Esophagus muscularis mucosa (tissue), 4 donors: ENCODE measurements around the gene SPATA25. TPM values are rescaled to one million over a fixed set of nuclear protein-coding genes. Genes with fewer than 3 reads are reported as not detected.
A peak's percentile ranks its signal among the peaks of the same experiment; 100 is the strongest.

Experiments used
- DNase-seq: peaks from one replicate; pipeline ENCODE4 v3.0.0-alpha.2; 2017; ENCODE audit errors: extremely low spot score
- H3K27ac ChIP-seq, 4 donors: fragments of 200-600 bp; sonication (generic); replicated peaks in 1 of 4; 1 replicate in 3 of 4; 2 replicates in 1 of 4; pipeline ENCODE4 v1.5.1; 2016 to 2019; ENCODE audit warnings: mild to moderate bottlenecking in 1 of 4
- H3K27me3 ChIP-seq, 4 donors: fragments of 200-600 bp; sonication (generic); one replicate each; pipeline versions ENCODE4 v1.5.1 to v1.6.0; 2016 to 2019
- H3K36me3 ChIP-seq, 4 donors: fragments of 200-600 bp; sonication (generic); one replicate each; pipeline ENCODE4 v1.5.1; 2016 to 2019
- H3K4me1 ChIP-seq, 4 donors: fragments of 200-600 bp; sonication (generic); one replicate each; pipeline ENCODE4 v1.5.1; 2016 to 2019
- H3K4me3 ChIP-seq, 4 donors: fragments of 200-600 bp; sonication (generic); 1 replicate in 2 of 4; 2 replicates in 2 of 4; pipeline ENCODE4 v1.5.1; 2016 to 2019; ENCODE audit warnings: mild to moderate bottlenecking in 4 of 4, moderate library complexity in 1 of 4
- H3K9me3 ChIP-seq, 4 donors: fragments of 200-600 bp; sonication (generic); 1 replicate in 3 of 4; 2 replicates in 1 of 4; pipeline ENCODE4 v1.5.1; 2016 to 2019
- CTCF ChIP-seq, 3 experiments: fragments of 200-600 bp in 2 of 3; fragments of 450-650 bp in 1 of 3; sonication (generic) in 2 of 3; IDR thresholded peaks; one replicate each; pipeline ENCODE4 v1.5.1; 2017 to 2019; ENCODE audit warnings: antibody characterized with exemption in 3 of 3, mild to moderate bottlenecking in 2 of 3, moderate library complexity in 1 of 3
- EP300 ChIP-seq: sonication (generic); formaldehyde crosslinking; IDR thresholded peaks from one replicate; pipeline ENCODE4 v1.6.1; 2017; ENCODE audit warnings: antibody characterized with exemption
- POLR2A ChIP-seq: fragments of 450-650 bp; IDR thresholded peaks from one replicate; pipeline ENCODE4 v1.6.1; 2017; ENCODE audit warnings: antibody characterized with exemption, moderate library complexity, mild to moderate bottlenecking, low read depth
- POLR2AphosphoS5 ChIP-seq, 2 donors: sonication (generic); formaldehyde crosslinking; IDR thresholded peaks; one replicate each; pipeline ENCODE4 v1.6.1; 2017; ENCODE audit warnings: antibody characterized with exemption in 2 of 2
- WGBS: methylation state at CpG from one replicate; pipeline ENCODE4 v1.1.5; 2018; 5-methylcytosine and 5-hydroxymethylcytosine counted together
- intact Hi-C: fragments of 100-400 bp; cut with DNase I; formaldehyde crosslinking; loops from one replicate; pipeline ENCODE4 v1.15.1; 2023
- total RNA-seq, 4 donors: library from RNA; depleted of rRNA; stranded (reverse); fragments of >200 nt; gene quantifications; one replicate each; pipeline versions ENCODE4 v1.1.0 to v1.2.1, GENCODE V29; 2016

The SPATA25 gene
- total RNA-seq, 4 donors from 2014 or later, result 1.7 to 4.6 (median 3.0) TPM

GRCh38 chr20:45913116-45913515 is 25.7 kb upstream of the SPATA25 start:
- Histone ChIP-seq H3K4me3 (no peak overlapping the region), H3K27ac (peak overlapping the region in 1 of 4 donors; percentile 77), H3K27me3 (peaks cover 0 to 14% (median 5%) of the 10 kb centered on the region in 4 donors), H3K4me1 (peaks cover 18 to 43% (median 32%) of the 10 kb centered on the region in 4 donors), H3K9me3 (no peaks in the 10 kb centered on the region), H3K36me3 (peaks cover 0 to 6% (median under 1%) of the 10 kb centered on the region in 4 donors)
- 58% methylated on average over 4 of the region's 5 CpGs for WGBS
- intact Hi-C loops, result no loop called here
- DNase-seq, result no peak
- no peak for TF ChIP-seq CTCF (IDR thresholded peaks at IDR 0.05)
- no peak for TF ChIP-seq POLR2A
- no peak for TF ChIP-seq EP300
- TF ChIP-seq POLR2AphosphoS5 (IDR thresholded peaks at IDR 0.05), result no peak

GRCh38 chr20:45912344-45912682 is 24.9 kb upstream of the SPATA25 start:
- no peak for DNase-seq
- no peaks in the 10 kb centered on the region for H3K9me3 ChIP-seq
- TF ChIP-seq CTCF (IDR thresholded peaks at IDR 0.05), result no peak
- TF ChIP-seq POLR2AphosphoS5 (IDR thresholded peaks at IDR 0.05), result no peak
- no peak for TF ChIP-seq EP300
- intact Hi-C loops, result no loop called here
- 40% methylated on average over 4 of the region's 4 CpGs for whole genome bisulfite sequencing
- peaks cover 0 to 14% (median 5%) of the 10 kb centered on the region in 4 donors for H3K27me3 ChIP-seq
- H3K4me1 ChIP-seq, result peaks cover 18 to 35% (median 32%) of the 10 kb centered on the region in 4 donors
- peaks cover 0 to 14% (median 3%) of the 10 kb centered on the region in 4 donors for H3K36me3 ChIP-seq
- H3K4me3 ChIP-seq, result peak overlapping the region; percentile 53 to 61 (median 59)
- peak overlapping the region; percentile 77 to 81 (median 80) for H3K27ac ChIP-seq

- H3K9me3 ChIP-seq, result no peaks in the 10 kb centered on the region
- TF ChIP-seq CTCF (IDR thresholded peaks at IDR 0.05) (no peak), EP300 (no peak), POLR2AphosphoS5 (IDR thresholded peaks at IDR 0.05) (peak in 1 of 2 donors; percentile 78), POLR2A (peak; percentile 43)
- H3K27ac ChIP-seq, result peak within 1 kb of the TSS; percentile 77 to 81 (median 80)
- WGBS, result 2% methylated on average over 31 of the region's 58 CpGs
- peaks cover 18 to 35% (median 31%) of the 10 kb centered on the region in 4 donors for H3K4me1 ChIP-seq
- peaks cover 0 to 14% (median 5%) of the 10 kb centered on the region in 4 donors for H3K27me3 ChIP-seq
- H3K36me3 ChIP-seq, result peaks cover 0 to 16% (median 3%) of the 10 kb centered on the region in 4 donors
- intact Hi-C loops, result no loop called here
- DNase-seq, result no peak
- peak within 1 kb of the TSS; percentile 53 to 61 (median 59) for H3K4me3 ChIP-seq
Observed at GRCh38 chr20:45911486-45912343, 24.3 kb upstream of the SPATA25 start, which contains the start of gene PLTP. Gene PLTP, minus strand, starts transcription at chr20:45912155. Its CDS starts 703 bp downstream, at chr20:45911452.

- Histone ChIP-seq H3K27me3 (peaks cover 0 to 14% (median 5%) of the 10 kb centered on the region in 4 donors), H3K27ac (peak overlapping the region; percentile 77 to 81 (median 80)), H3K9me3 (no peaks in the 10 kb centered on the region), H3K4me1 (peaks cover 18 to 35% (median 31%) of the 10 kb centered on the region in 4 donors), H3K36me3 (peaks cover 0 to 23% (median 6%) of the 10 kb centered on the region in 4 donors), H3K4me3 (peak overlapping the region; percentile 53 to 61 (median 59))
- TF ChIP-seq POLR2A (peak; percentile 38), POLR2AphosphoS5 (IDR thresholded peaks at IDR 0.05) (peak; percentile 80 to 89), EP300 (no peak), CTCF (IDR thresholded peaks at IDR 0.05) (no peak)
- WGBS, result 2% methylated on average over 32 of the region's 43 CpGs
- peak; percentile 100 for DNase-seq
- intact Hi-C loops, result no loop called here
Observed at GRCh38 chr20:45910670-45911485, 23.5 kb upstream of the SPATA25 start.
